Lower leg skin (tissue), 3 donors: Measurements from ENCODE around the gene CNTNAP1.

ENCODE experiments used
- CTCF ChIP-seq, 3 donors: fragments of 450-650 bp; IDR thresholded peaks; one replicate each; pipeline ENCODE4 v1.5.1; 2016; ENCODE audit warnings: antibody characterized with exemption in 3 of 3, mild to moderate bottlenecking in 3 of 3, moderate library complexity in 2 of 3
- POLR2A ChIP-seq, 2 donors: fragments of 450-650 bp; IDR thresholded peaks; one replicate each; pipeline ENCODE4 v1.6.1; 2016 to 2017; ENCODE audit warnings: antibody characterized with exemption in 2 of 2, mild to moderate bottlenecking in 1 of 2, moderate library complexity in 1 of 2

DNA sequence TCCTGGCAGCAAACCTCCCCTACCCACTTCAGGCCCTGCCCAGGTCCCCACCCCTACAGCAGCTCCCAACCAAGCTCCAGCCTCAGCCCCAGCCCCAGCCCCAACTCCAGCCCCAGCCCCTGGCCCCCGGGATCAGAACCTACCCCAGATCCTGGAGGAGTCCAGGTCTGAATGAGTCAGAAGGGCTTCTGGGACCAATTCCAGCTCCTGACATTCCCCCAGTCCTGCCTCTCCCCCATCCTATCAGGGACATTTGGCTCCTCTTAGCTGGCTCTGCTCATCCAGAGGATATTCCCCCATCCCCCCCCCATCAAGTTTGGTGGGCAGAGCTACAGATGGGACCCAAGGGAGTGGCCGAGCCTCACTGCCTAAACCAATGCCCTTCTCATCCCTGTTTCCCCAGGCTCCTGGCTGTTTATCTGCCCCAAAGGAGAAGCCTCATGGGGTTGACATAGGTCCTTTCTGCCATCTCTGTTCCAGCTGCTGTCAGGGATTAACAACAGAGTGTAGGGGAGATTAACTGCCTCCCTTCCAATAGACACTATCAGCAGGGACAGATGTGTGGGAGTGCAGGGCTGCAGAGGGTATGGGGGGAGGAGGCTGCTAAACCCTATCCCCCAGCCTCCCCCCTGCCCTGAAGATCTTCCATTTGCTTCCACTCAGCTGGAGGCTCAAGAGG is 16.5 kb downstream of the CNTNAP1 start:
- TF ChIP-seq CTCF (IDR thresholded peaks at IDR 0.05) (no peak), POLR2A (IDR thresholded peaks at IDR 0.05) (no peak)
